Activated T-cell treated with anti-CD3 and anti-CD28 coated beads, Interleukin-2, amount 50 U/mL, for 24 hours (primary cell): ENCODE data around the gene CADM2.
"Not testable (repeated sequence)": the region's sequence is repeated elsewhere in the genome, so short reads cannot be mapped to it uniquely, and the experiment has no call there.

ENCODE experiments used
- DNase-seq: peaks from one replicate; pipeline ENCODE4 v3.0.0-alpha.2; 2020
- H3K27ac Mint-ChIP-seq: 2 replicates; pipeline ENCODE4 v1.8.0; 2020; ENCODE audit warnings: mild to moderate bottlenecking, mixed read lengths
- H3K27me3 Mint-ChIP-seq: 2 replicates; pipeline ENCODE4 v1.8.0; 2020; ENCODE audit warnings: mixed read lengths
- H3K36me3 Mint-ChIP-seq: 2 replicates; pipeline ENCODE4 v1.8.0; 2020; ENCODE audit warnings: low read depth, mixed read lengths
- H3K4me1 Mint-ChIP-seq: 2 replicates; pipeline ENCODE4 v1.8.0; 2020; ENCODE audit warnings: low read depth, mixed read lengths
- H3K4me3 Mint-ChIP-seq: 2 replicates; pipeline ENCODE4 v1.8.0; 2020; ENCODE audit warnings: mild to moderate bottlenecking, moderate library complexity, mixed read lengths
- H3K9me3 Mint-ChIP-seq: 2 replicates; pipeline ENCODE4 v1.8.0; 2020; ENCODE audit warnings: mixed read lengths

The CADM2 gene

GRCh38 chr3:85627932-85628331, 669.1 kb downstream of the CADM2 start:
- no peaks in the 10 kb centered on the region for H3K36me3 Mint-ChIP-seq
- H3K4me3 Mint-ChIP-seq = no peak overlapping the region
- no peaks in the 10 kb centered on the region for H3K27me3 Mint-ChIP-seq
- no peak for DNase-seq
- H3K27ac Mint-ChIP-seq = no peak overlapping the region
- no peaks in the 10 kb centered on the region for H3K4me1 Mint-ChIP-seq
- H3K9me3 Mint-ChIP-seq = peaks cover 4% of the 10 kb centered on the region

DNA sequence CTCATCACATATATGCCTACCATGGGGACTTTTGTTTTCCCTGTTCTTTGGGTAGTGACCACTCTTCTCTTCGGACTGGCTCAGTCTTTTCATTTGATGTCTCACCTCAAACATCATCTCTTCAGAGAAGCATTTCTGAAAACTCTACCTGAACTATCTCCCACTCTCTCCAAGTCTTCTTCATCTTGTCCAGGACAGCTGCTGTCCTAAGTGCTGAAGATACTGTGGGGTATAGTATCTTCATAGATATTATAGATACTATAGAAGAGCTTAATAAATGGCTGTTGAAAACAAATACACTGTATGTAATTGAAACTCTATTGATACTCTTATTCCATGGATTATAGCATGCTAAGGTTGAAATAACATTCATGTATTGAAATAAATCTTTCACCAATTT, 672.3 kb downstream of the CADM2 start:
- H3K27ac Mint-ChIP-seq = no peak overlapping the region
- H3K36me3 Mint-ChIP-seq = no peaks in the 10 kb centered on the region
- H3K4me1 Mint-ChIP-seq = no peaks in the 10 kb centered on the region
- no peaks in the 10 kb centered on the region for H3K27me3 Mint-ChIP-seq
- DNase-seq = no peak
- no peak overlapping the region for H3K4me3 Mint-ChIP-seq
- H3K9me3 Mint-ChIP-seq = peaks cover 1% of the 10 kb centered on the region

- Mint-ChIP-seq H3K4me1 (no peaks in the 10 kb centered on the region), H3K36me3 (no peaks in the 10 kb centered on the region), H3K9me3 (peaks cover 3% of the 10 kb centered on the region), H3K27me3 (no peaks in the 10 kb centered on the region), H3K4me3 (no peak overlapping the region), H3K27ac (no peak overlapping the region)
- DNase-seq = no peak
These were observed 674.1 kb downstream of the CADM2 start for GRCh38 chr3:85632921-85633320.

DNA sequence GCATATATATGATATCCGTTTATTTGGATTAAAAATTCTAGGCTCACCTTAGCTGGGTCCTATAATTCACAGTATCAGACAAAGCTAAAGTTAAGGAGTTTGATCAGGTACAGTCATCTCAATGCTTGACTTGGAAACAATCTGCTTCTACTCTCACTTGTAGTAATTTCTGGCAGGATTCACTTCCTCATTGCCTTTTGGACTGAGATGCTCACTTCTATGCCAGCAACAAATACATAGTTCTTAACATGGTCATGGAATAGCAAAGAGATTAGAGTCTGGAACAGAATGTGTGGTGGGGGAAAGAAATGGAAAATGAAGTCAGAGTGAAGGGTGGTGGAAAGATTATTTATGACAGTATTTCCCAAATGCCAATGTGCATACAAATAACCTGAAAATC, 693.6 kb downstream of the CADM2 start:
- Mint-ChIP-seq H3K4me3 (no peak overlapping the region), H3K27me3 (no peaks in the 10 kb centered on the region)

DNA sequence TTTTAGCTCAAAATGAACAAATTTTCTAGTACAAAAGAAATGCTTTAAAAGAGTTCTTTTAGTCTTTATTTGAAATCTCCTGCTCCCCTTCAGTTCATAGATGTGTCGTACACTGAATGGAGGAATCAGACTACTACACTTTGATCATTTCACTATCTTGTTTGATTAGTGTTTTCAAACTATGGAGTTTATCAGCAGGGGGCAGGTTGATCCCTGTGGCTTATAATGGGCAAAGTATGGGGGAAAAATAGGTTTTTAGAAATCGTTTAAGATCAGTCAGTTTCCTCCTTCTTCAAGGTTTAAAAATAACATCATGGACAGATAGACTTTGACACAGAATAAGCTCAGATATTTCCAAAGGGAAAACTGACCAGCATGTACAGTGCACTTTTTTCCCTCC, 701.7 kb downstream of the CADM2 start:
- no peaks in the 10 kb centered on the region for H3K27me3 Mint-ChIP-seq
- no peak overlapping the region for H3K27ac Mint-ChIP-seq
- DNase-seq = no peak
- peaks cover 3% of the 10 kb centered on the region for H3K9me3 Mint-ChIP-seq
- H3K4me1 Mint-ChIP-seq = no peaks in the 10 kb centered on the region
- H3K36me3 Mint-ChIP-seq = no peaks in the 10 kb centered on the region
- H3K4me3 Mint-ChIP-seq = no peak overlapping the region

More for the DNA sequence above, 693.6 kb downstream of the CADM2 start:
- Mint-ChIP-seq H3K27ac (no peak overlapping the region), H3K4me1 (no peaks in the 10 kb centered on the region), H3K9me3 (peaks cover 6% of the 10 kb centered on the region), H3K36me3 (no peaks in the 10 kb centered on the region)
- no peak for DNase-seq

- peaks cover 10% of the 10 kb centered on the region for H3K9me3 Mint-ChIP-seq
- no peak overlapping the region for H3K27ac Mint-ChIP-seq
- H3K36me3 Mint-ChIP-seq = no peaks in the 10 kb centered on the region
These were observed 703.7 kb downstream of the CADM2 start for GRCh38 chr3:85662462-85662861.

DNA sequence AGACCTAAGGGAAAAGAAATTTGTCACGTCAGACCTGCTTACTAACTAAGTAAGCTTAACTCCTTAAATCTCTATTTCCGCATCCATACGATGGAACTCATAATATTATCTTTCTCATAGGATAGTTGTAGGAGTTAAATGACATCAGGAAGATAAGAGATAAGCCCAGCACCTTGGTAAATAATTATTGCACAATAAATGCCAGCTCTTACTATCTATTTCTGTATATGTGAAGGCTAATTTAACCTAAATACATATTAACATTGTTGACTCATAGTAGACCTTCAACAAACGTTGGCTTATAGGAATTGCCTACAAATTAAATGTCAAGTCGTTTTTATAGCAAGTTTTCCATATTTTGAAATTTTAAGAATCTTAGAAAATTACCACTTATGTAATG, 709.0 kb downstream of the CADM2 start:
- Mint-ChIP-seq H3K4me1 (no peaks in the 10 kb centered on the region), H3K27ac (no peak overlapping the region), H3K36me3 (no peaks in the 10 kb centered on the region), H3K27me3 (no peaks in the 10 kb centered on the region), H3K4me3 (no peak overlapping the region), H3K9me3 (peaks cover 20% of the 10 kb centered on the region)
- DNase-seq = no peak

More at GRCh38 chr3:85662462-85662861, 703.7 kb downstream of the CADM2 start:
- no peak for DNase-seq
- Mint-ChIP-seq H3K4me3 (no peak overlapping the region), H3K4me1 (no peaks in the 10 kb centered on the region), H3K27me3 (no peaks in the 10 kb centered on the region)

GRCh38 chr3:85670634-85671205, 711.9 kb downstream of the CADM2 start:
- H3K9me3 Mint-ChIP-seq = peaks cover 18% of the 10 kb centered on the region
- no peak for DNase-seq
- no peak overlapping the region for H3K4me3 Mint-ChIP-seq
- H3K27me3 Mint-ChIP-seq = no peaks in the 10 kb centered on the region
- H3K4me1 Mint-ChIP-seq = no peaks in the 10 kb centered on the region
- no peaks in the 10 kb centered on the region for H3K36me3 Mint-ChIP-seq
- H3K27ac Mint-ChIP-seq = no peak overlapping the region

DNA sequence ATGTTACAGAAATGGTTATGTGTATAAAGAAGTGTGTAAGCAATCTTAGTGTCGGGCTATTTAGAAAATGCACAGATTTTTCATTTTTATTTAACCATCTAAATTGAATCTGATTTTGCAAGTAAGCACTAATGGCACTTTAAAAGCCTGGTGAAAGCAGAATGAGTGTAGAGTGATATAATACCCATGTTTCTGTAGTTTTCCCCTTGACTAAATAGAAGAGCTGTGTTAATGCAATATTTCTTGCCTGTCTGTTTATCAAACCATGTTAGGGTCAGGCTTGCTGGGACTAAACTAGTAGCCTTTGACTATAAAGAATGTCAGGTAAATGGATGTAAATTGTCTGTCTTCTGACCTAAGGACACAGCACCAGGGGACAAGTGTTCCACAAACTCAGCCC, 714.0 kb downstream of the CADM2 start:
- H3K4me1 Mint-ChIP-seq = no peaks in the 10 kb centered on the region
- no peaks in the 10 kb centered on the region for H3K27me3 Mint-ChIP-seq
- H3K27ac Mint-ChIP-seq = no peak overlapping the region
- DNase-seq = no peak
- H3K4me3 Mint-ChIP-seq = no peak overlapping the region
- no peaks in the 10 kb centered on the region for H3K36me3 Mint-ChIP-seq
- peaks cover 13% of the 10 kb centered on the region for H3K9me3 Mint-ChIP-seq

DNA sequence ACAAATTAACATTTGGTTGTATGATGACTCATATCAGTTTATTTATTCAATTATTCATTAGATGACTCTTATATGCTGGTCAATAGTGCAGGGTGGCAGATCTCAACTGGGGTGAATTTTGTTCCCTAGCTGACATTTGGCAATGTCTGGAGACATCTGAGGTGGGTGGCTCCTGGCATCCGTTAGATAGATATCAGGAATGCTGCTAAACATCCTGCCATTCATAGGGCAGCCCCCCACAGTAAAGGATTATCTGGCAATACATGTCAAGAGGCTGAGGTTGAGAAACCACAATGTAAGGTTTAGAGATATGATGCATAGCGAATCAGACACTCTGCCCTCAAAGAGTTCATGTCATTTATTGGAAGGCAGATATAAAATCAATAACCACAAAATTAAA, 719.9 kb downstream of the CADM2 start:
- no peak overlapping the region for H3K27ac Mint-ChIP-seq
- DNase-seq = no peak
- no peak overlapping the region for H3K4me3 Mint-ChIP-seq
- no peaks in the 10 kb centered on the region for H3K36me3 Mint-ChIP-seq
- H3K4me1 Mint-ChIP-seq = no peaks in the 10 kb centered on the region
- no peaks in the 10 kb centered on the region for H3K27me3 Mint-ChIP-seq
- peaks cover 3% of the 10 kb centered on the region for H3K9me3 Mint-ChIP-seq

- H3K27me3 Mint-ChIP-seq = no peaks in the 10 kb centered on the region
- no peak overlapping the region for H3K4me3 Mint-ChIP-seq
- H3K4me1 Mint-ChIP-seq = no peaks in the 10 kb centered on the region
- peaks cover 9% of the 10 kb centered on the region for H3K9me3 Mint-ChIP-seq
- no peak for DNase-seq
- no peak overlapping the region for H3K27ac Mint-ChIP-seq
- H3K36me3 Mint-ChIP-seq = no peaks in the 10 kb centered on the region
These were observed 723.1 kb downstream of the CADM2 start for GRCh38 chr3:85681906-85682305.

- H3K27me3 Mint-ChIP-seq = no peaks in the 10 kb centered on the region
- H3K4me3 Mint-ChIP-seq = no peak overlapping the region
- H3K27ac Mint-ChIP-seq = no peak overlapping the region
- H3K4me1 Mint-ChIP-seq = no peaks in the 10 kb centered on the region
- no peak for DNase-seq
- H3K9me3 Mint-ChIP-seq = peaks cover 14% of the 10 kb centered on the region
- H3K36me3 Mint-ChIP-seq = no peaks in the 10 kb centered on the region
These were observed 732.4 kb downstream of the CADM2 start for GRCh38 chr3:85691196-85691595.

GRCh38 chr3:85697156-85697555, 738.4 kb downstream of the CADM2 start:
- no peaks in the 10 kb centered on the region for H3K36me3 Mint-ChIP-seq
- DNase-seq = no peak
- H3K27me3 Mint-ChIP-seq = no peaks in the 10 kb centered on the region
- H3K4me1 Mint-ChIP-seq = no peaks in the 10 kb centered on the region
- H3K4me3 Mint-ChIP-seq = no peak overlapping the region
- no peak overlapping the region for H3K27ac Mint-ChIP-seq
- peaks cover 18% of the 10 kb centered on the region for H3K9me3 Mint-ChIP-seq

- peaks cover 11% of the 10 kb centered on the region for H3K9me3 Mint-ChIP-seq
- DNase-seq = no peak
- H3K27me3 Mint-ChIP-seq = no peaks in the 10 kb centered on the region
- no peak overlapping the region for H3K27ac Mint-ChIP-seq
- no peak overlapping the region for H3K4me3 Mint-ChIP-seq
- H3K4me1 Mint-ChIP-seq = no peaks in the 10 kb centered on the region
- no peaks in the 10 kb centered on the region for H3K36me3 Mint-ChIP-seq
These were observed 747.3 kb downstream of the CADM2 start for GRCh38 chr3:85706130-85706529.

DNA sequence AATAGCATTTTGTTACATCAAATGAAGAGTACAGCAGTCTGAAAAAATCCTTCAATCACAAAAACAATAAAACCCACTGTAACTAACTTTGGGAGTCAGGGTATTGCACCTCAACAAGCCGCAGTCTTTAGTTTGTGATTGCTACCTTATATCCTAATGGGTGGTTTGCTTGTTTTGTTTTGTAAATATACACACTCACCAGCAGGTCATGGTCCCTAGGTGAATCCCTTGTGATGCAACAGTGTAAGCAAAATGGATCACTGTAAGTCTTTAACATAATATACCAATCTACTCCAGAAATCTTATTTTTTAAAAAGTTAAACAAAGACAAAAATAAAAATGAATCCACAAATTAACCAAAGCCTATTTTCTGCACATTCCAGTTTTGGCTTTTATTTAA, 749.5 kb downstream of the CADM2 start:
- peaks cover 10% of the 10 kb centered on the region for H3K9me3 Mint-ChIP-seq

GRCh38 chr3:85709346-85709892, 750.6 kb downstream of the CADM2 start:
- Mint-ChIP-seq H3K4me1 (no peaks in the 10 kb centered on the region), H3K27me3 (no peaks in the 10 kb centered on the region), H3K36me3 (no peaks in the 10 kb centered on the region), H3K27ac (no peak overlapping the region), H3K4me3 (no peak overlapping the region), H3K9me3 (peaks cover 14% of the 10 kb centered on the region)
- no peak for DNase-seq

More for the DNA sequence above, 749.5 kb downstream of the CADM2 start:
- H3K27me3 Mint-ChIP-seq, H3K27ac Mint-ChIP-seq, H3K4me3 Mint-ChIP-seq, H3K4me1 Mint-ChIP-seq, H3K36me3 Mint-ChIP-seq, DNase-seq: not testable (repeated sequence)
